ENCODE measurements around the gene REM2.

DNA sequence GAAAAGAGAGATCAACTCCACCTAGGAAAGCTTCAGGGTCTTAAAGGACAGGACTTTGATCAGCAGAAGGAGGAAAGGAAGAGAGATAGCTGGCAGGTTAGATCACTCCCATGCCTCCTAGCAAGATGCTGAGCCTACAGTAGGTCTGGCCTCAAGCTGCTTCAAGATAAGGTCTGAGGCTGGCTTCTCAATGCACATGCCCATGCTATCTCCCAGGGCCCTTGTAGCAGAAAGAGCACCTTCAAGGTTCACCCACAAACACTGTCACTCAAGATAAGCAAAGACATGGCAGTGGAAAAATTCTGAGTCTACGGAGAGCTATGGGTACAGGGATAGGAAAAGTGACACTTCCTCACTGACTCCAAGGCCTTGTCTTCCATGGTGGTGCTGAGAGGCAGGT is 14.3 kb downstream of the REM2 start:
- TF ChIP-seq, protein P1, sequence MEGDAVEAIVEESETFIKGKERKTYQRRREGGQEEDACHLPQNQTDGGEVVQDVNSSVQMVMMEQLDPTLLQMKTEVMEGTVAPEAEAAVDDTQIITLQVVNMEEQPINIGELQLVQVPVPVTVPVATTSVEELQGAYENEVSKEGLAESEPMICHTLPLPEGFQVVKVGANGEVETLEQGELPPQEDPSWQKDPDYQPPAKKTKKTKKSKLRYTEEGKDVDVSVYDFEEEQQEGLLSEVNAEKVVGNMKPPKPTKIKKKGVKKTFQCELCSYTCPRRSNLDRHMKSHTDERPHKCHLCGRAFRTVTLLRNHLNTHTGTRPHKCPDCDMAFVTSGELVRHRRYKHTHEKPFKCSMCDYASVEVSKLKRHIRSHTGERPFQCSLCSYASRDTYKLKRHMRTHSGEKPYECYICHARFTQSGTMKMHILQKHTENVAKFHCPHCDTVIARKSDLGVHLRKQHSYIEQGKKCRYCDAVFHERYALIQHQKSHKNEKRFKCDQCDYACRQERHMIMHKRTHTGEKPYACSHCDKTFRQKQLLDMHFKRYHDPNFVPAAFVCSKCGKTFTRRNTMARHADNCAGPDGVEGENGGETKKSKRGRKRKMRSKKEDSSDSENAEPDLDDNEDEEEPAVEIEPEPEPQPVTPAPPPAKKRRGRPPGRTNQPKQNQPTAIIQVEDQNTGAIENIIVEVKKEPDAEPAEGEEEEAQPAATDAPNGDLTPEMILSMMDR (IDR thresholded peaks at IDR 0.05), result no peak
- TF ChIP-seq POLR2A (IDR thresholded peaks at IDR 0.05), result no peak
